Transverse colon (tissue), 4 donors: ENCODE data around the gene SMIM8.

Experiments
- EP300 ChIP-seq: sonication (generic); formaldehyde crosslinking; IDR thresholded peaks from one replicate; pipeline ENCODE4 v1.6.1; 2017; ENCODE audit warnings: antibody characterized with exemption, low read depth
- POLR2A ChIP-seq: fragments of 450-650 bp; IDR thresholded peaks from one replicate; pipeline ENCODE4 v1.6.1; 2016; ENCODE audit warnings: antibody characterized with exemption, mild to moderate bottlenecking, moderate library complexity
- POLR2AphosphoS5 ChIP-seq, 3 donors: sonication (generic); formaldehyde crosslinking; IDR thresholded peaks; one replicate each; pipeline ENCODE4 v1.6.1; 2016; ENCODE audit warnings: antibody characterized with exemption in 3 of 3
- TF ChIP-seq, protein P1 (sequence below), 5 experiments: fragments of 200-600 bp in 3 of 5; fragments of 450-650 bp in 2 of 5; sonication (generic) in 3 of 5; IDR thresholded peaks; 1 replicate in 2 of 5; 2 replicates in 3 of 5; pipeline ENCODE4 v1.5.1; 2016 to 2017; ENCODE audit warnings: antibody characterized with exemption in 5 of 5, inconsistent platforms in 3 of 5, mild to moderate bottlenecking in 2 of 5, moderate library complexity in 1 of 5

- TF ChIP-seq POLR2AphosphoS5 (IDR thresholded peaks at IDR 0.05) (no peak), POLR2A (no peak), EP300 (no peak)
- TF ChIP-seq, protein P1, sequence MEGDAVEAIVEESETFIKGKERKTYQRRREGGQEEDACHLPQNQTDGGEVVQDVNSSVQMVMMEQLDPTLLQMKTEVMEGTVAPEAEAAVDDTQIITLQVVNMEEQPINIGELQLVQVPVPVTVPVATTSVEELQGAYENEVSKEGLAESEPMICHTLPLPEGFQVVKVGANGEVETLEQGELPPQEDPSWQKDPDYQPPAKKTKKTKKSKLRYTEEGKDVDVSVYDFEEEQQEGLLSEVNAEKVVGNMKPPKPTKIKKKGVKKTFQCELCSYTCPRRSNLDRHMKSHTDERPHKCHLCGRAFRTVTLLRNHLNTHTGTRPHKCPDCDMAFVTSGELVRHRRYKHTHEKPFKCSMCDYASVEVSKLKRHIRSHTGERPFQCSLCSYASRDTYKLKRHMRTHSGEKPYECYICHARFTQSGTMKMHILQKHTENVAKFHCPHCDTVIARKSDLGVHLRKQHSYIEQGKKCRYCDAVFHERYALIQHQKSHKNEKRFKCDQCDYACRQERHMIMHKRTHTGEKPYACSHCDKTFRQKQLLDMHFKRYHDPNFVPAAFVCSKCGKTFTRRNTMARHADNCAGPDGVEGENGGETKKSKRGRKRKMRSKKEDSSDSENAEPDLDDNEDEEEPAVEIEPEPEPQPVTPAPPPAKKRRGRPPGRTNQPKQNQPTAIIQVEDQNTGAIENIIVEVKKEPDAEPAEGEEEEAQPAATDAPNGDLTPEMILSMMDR (IDR thresholded peaks at IDR 0.05), result no peak
Measured at GRCh38 chr6:87333591-87334181, 11.3 kb downstream of the SMIM8 start.
